ENCODE data around the gene GABPB2. TPM values are rescaled to one million over a fixed set of nuclear protein-coding genes. Genes with fewer than 3 reads are reported as not detected.

Gene GABPB2
- polyA plus RNA-seq, 2 of the 4 experiments (the other 2 are of a cell fraction) = 2.4 to 9.9 TPM

DNA sequence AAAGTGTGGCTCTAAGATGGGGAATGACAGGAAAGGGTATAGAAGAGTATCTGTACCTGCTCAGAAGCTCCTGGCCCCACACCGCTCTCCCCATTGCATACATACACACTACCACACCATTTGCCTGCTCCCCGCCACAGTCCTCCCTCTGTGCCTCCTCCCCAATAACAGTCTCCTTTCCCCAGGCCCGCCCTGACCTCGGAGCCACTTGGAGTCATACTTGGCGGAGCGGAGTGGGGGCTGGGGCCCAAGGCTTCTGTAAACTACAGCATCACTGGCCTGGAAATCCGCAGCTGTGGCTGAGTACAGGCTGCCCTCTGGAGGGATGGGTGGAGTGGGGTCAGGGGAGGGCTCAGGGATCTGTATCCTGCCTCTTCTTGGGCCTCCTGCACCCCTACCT is 67.2 kb downstream of the GABPB2 start (continued):
- TF ChIP-seq, protein P1, sequence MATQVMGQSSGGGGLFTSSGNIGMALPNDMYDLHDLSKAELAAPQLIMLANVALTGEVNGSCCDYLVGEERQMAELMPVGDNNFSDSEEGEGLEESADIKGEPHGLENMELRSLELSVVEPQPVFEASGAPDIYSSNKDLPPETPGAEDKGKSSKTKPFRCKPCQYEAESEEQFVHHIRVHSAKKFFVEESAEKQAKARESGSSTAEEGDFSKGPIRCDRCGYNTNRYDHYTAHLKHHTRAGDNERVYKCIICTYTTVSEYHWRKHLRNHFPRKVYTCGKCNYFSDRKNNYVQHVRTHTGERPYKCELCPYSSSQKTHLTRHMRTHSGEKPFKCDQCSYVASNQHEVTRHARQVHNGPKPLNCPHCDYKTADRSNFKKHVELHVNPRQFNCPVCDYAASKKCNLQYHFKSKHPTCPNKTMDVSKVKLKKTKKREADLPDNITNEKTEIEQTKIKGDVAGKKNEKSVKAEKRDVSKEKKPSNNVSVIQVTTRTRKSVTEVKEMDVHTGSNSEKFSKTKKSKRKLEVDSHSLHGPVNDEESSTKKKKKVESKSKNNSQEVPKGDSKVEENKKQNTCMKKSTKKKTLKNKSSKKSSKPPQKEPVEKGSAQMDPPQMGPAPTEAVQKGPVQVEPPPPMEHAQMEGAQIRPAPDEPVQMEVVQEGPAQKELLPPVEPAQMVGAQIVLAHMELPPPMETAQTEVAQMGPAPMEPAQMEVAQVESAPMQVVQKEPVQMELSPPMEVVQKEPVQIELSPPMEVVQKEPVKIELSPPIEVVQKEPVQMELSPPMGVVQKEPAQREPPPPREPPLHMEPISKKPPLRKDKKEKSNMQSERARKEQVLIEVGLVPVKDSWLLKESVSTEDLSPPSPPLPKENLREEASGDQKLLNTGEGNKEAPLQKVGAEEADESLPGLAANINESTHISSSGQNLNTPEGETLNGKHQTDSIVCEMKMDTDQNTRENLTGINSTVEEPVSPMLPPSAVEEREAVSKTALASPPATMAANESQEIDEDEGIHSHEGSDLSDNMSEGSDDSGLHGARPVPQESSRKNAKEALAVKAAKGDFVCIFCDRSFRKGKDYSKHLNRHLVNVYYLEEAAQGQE (IDR thresholded peaks at IDR 0.05) = no peak

DNA sequence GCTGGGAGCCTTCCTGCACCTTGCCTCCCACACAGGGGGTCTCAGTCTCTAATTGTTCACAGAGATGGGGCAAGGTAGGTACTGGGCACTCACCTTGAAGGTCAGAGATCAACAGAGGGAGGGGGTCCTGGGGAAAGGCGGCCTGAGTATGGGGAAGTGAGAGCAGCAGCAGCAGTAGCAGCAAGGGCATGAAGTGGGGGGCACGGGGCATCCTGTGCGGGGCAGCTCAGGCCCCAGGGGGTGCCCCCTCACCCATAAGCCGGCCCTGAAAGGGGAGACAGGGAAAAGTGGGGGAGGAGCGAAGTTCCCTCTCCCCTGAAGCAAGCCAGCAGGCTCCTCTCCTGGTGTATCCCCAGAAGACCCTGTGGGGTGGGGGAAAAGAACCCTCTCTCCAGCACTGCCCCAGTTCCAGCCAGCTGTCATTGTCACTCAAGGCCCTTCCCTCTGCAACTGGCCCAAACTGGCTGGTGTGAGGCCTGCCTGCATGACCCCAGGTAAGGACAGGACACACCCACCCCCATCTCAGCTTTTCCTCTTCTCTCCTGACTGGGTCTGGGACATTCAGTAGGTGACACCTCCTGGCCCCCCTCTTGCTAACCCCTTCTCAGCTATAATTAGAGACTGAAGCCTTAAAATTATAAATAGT is 72.0 kb downstream of the GABPB2 start:
- no peak for DNase-seq (ENCODE audit: low read depth in 1 of 2, low spot score in 1 of 2)
- ATAC-seq = no peak
- POLR2A ChIA-PET = no interaction called here
- CTCF ChIA-PET = interaction anchor here (1.0 to 4.6 kb wide), 5 partner anchors 8 to 43 kb away, joined by 3 to 37 read pairs (median 6); partner anchors contain the start of gene TNFAIP8L2
- no peak for TF ChIP-seq GATA3 (IDR thresholded peaks at IDR 0.05; ENCODE audit: borderline replicate concordance)
- TF ChIP-seq POLR2AphosphoS2 (conservative IDR thresholded peaks at IDR 0.05; ENCODE audit: low read length) = no peak
- no peak for TF ChIP-seq ZC3H11A (IDR thresholded peaks at IDR 0.05)
- no peak for TF ChIP-seq EHF (CRISPR knock-in tag; IDR thresholded peaks at IDR 0.05)
- TF ChIP-seq RCOR1 (IDR thresholded peaks at IDR 0.05; ENCODE audit: low read depth, low read length) = no peak
- TF ChIP-seq, protein P2, sequence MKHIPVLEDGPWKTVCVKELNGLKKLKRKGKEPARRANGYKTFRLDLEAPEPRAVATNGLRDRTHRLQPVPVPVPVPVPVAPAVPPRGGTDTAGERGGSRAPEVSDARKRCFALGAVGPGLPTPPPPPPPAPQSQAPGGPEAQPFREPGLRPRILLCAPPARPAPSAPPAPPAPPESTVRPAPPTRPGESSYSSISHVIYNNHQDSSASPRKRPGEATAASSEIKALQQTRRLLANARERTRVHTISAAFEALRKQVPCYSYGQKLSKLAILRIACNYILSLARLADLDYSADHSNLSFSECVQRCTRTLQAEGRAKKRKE (CRISPR knock-in tag; IDR thresholded peaks at IDR 0.05; ENCODE audit: low read depth) = no peak
- no peak for TF ChIP-seq MAFK (IDR thresholded peaks at IDR 0.05; ENCODE audit: partially characterized antibody)
- TF ChIP-seq EP300 (IDR thresholded peaks at IDR 0.05) = no peak
- TF ChIP-seq SREBF2 (IDR thresholded peaks at IDR 0.05) = no peak
- no peak for TF ChIP-seq FOSB (CRISPR knock-in tag; IDR thresholded peaks at IDR 0.05)
- TF ChIP-seq NR3C1 (IDR thresholded peaks at IDR 0.05) = no peak
- TF ChIP-seq, protein P3, sequence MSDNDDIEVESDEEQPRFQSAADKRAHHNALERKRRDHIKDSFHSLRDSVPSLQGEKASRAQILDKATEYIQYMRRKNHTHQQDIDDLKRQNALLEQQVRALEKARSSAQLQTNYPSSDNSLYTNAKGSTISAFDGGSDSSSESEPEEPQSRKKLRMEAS (IDR thresholded peaks at IDR 0.05) = no peak
- no peak for TF ChIP-seq MAZ (IDR thresholded peaks at IDR 0.05; ENCODE audit: borderline replicate concordance, low read depth, low read length)
- TF ChIP-seq ZFP36 (IDR thresholded peaks at IDR 0.05; ENCODE audit: borderline replicate concordance, partially characterized antibody) = no peak
- TF ChIP-seq CBX8 (IDR thresholded peaks at IDR 0.05) = no peak
- TF ChIP-seq ZNF302 (CRISPR knock-in tag; IDR thresholded peaks at IDR 0.05) = no peak
- TF ChIP-seq HOXA7 (CRISPR knock-in tag; IDR thresholded peaks at IDR 0.05) = no peak
- TF ChIP-seq EHMT2 (IDR thresholded peaks at IDR 0.05; ENCODE audit: low read depth) = no peak
- no peak for TF ChIP-seq CHD2 (IDR thresholded peaks at IDR 0.05; ENCODE audit: low read length, partially characterized antibody)
- Histone ChIP-seq H3K27ac (no peak overlapping the region), H3K4me1 (peaks cover 10% of the 10 kb centered on the region; the same call in 2 of the 3 replicates), H3K9me3 (no peaks in the 10 kb centered on the region), H3K4me3 (no peak overlapping the region), H3K4me2 (no peak overlapping the region)
- no peak for FAIRE-seq
- 58% methylated on average over 4 of the region's 5 CpGs for WGBS (ENCODE audit: missing lambda C conversion rate)

DNA sequence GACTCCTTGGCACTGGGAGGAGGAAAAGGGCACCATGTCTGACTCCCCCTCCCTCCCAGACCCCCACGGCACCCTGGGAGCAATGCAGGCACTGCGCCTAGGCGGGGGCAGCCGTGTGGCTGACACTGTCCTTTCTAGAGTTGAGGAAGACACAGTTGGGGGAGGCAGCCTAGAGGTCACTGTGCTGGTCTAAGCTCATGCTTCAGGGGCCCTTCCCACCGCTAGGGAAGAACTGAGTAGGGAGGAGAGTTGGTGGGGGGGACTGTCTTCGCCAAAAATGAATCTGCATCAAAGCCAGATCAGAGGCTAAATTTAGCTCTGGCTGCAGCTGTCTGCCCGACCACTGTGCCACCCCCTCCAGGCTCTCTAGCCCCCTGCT is 72.5 kb downstream of the GABPB2 start:
- FAIRE-seq (no peak), ATAC-seq (no peak), DNase-seq (ENCODE audit: low read depth in 1 of 2, low spot score in 1 of 2) (no peak)
- Histone ChIP-seq H3K27ac (no peak overlapping the region), H3K4me2 (no peak overlapping the region), H3K9me3 (no peaks in the 10 kb centered on the region), H3K4me3 (no peak overlapping the region), H3K4me1 (peaks cover 10% of the 10 kb centered on the region; the same call in 2 of the 3 replicates)
- CTCF ChIA-PET = interaction anchor here (1.0 to 4.6 kb wide), 4 partner anchors 10 to 57 kb away, joined by 3 to 37 read pairs (median 4); partner anchors contain the start of gene TNFAIP8L2
- TF ChIP-seq CBX2 (IDR thresholded peaks at IDR 0.05; ENCODE audit: borderline replicate concordance, low read depth) (no peak), JUN (IDR thresholded peaks at IDR 0.05) (no peak), HDAC2 (IDR thresholded peaks at IDR 0.05) (no peak), RAD21 (conservative IDR thresholded peaks at IDR 0.05 in 1 of 2, IDR thresholded peaks at IDR 0.05 in 1 of 2) (no peak), POLR2A (IDR thresholded peaks at IDR 0.05; ENCODE audit: low read length) (no peak), ESRRA (IDR thresholded peaks at IDR 0.05; ENCODE audit: borderline replicate concordance, low read length) (no peak), FOXS1 (CRISPR knock-in tag; IDR thresholded peaks at IDR 0.05) (no peak), KDM5A (IDR thresholded peaks at IDR 0.05) (no peak), ZC3H11A (IDR thresholded peaks at IDR 0.05) (no peak)
- 81% methylated on average over 7 of the region's 7 CpGs for WGBS (ENCODE audit: missing lambda C conversion rate)
- POLR2A ChIA-PET = no interaction called here

Data from A549 (cell line).